ENCODE data around the gene COL19A1. TPM values are rescaled to one million over a fixed set of nuclear protein-coding genes. Genes with fewer than 3 reads are reported as not detected.

The COL19A1 gene
- total and polyA plus RNA-seq, 9 of the 15 experiments (the other 6 are each of a cell fraction or from before 2014, with no cell fraction given) = not detected

DNA sequence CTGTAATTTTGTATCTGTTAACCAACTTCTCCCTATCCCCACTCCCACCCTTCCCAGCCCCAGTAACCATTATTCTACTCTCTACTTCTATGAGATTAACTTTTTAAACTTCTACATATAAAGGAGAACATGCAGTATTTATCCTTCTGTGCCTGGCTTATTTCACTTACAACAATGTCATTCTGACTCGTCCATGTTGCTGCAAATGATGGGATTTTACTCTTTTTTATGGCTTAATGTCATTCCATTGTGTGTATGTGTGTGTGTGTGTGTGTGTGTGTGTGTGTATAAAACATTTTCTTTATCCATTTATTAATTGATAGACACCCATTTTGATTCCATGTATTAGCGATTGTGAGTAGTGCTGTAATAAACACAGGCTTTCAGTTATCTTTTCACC, 76.1 kb downstream of the COL19A1 start:
- H4K20me1 ChIP-seq (replicated peaks; ENCODE audit: control insufficient read depth, insufficient read depth, low read length) = no peaks in the 10 kb centered on the region
- H3K4me3 ChIP-seq = no peak overlapping the region
- ChIA-PET CTCF (ENCODE audit: low intra/inter-chr PET ratio) (no interaction called here), POLR2A (no interaction called here)
- 0% methylated on average over 2 of the region's 2 CpGs for WGBS (ENCODE audit: insufficient coverage, low coverage, missing lambda C conversion rate)
- FAIRE-seq (no peak), ATAC-seq (no peak), DNase-seq (ENCODE audit: extremely low read depth in 1 of 4, low spot score in 3 of 4) (no peak)
- no peak overlapping the region for H3K27ac ChIP-seq (ENCODE audit: extremely low read depth, low read depth, low read length)
- H2AFZ ChIP-seq (ENCODE audit: low read depth, low read length) = no peak overlapping the region
- H3K27me3 ChIP-seq (ENCODE audit: control insufficient read depth in 2 of 2, insufficient read depth in 2 of 2, low read length in 2 of 2) = no peaks in the 10 kb centered on the region
- H3K9me1 ChIP-seq (ENCODE audit: control insufficient read depth, insufficient read depth, low read length) = no peaks in the 10 kb centered on the region
- no peaks in the 10 kb centered on the region for H3K79me2 ChIP-seq (ENCODE audit: control insufficient read depth, insufficient read depth, low read length)
- no peak overlapping the region for H3K4me2 ChIP-seq (ENCODE audit: insufficient read depth, low read length)
- no peaks in the 10 kb centered on the region for H3K4me1 ChIP-seq (replicated peaks in 1 of 2; ENCODE audit: control insufficient read depth in 2 of 2, insufficient read depth in 2 of 2, low read length in 2 of 2)
- no TSS peak for BruUV-seq (replicated peaks)
- H3K9me3 ChIP-seq (replicated peaks; ENCODE audit: control insufficient read depth, insufficient read depth, low read depth, low read length) = no peaks in the 10 kb centered on the region
- intact Hi-C loops (cut with micrococcal nuclease) (no loop called here), in situ Hi-C loops (cut with MboI) (no loop called here)
- no peaks in the 10 kb centered on the region for H3K36me3 ChIP-seq (ENCODE audit: control insufficient read depth, insufficient read depth, low read length)
- no peak overlapping the region for H3K9ac ChIP-seq (ENCODE audit: insufficient read depth in 1 of 2, low read depth in 2 of 2, low read length in 2 of 2)
- TF ChIP-seq, protein P1, sequence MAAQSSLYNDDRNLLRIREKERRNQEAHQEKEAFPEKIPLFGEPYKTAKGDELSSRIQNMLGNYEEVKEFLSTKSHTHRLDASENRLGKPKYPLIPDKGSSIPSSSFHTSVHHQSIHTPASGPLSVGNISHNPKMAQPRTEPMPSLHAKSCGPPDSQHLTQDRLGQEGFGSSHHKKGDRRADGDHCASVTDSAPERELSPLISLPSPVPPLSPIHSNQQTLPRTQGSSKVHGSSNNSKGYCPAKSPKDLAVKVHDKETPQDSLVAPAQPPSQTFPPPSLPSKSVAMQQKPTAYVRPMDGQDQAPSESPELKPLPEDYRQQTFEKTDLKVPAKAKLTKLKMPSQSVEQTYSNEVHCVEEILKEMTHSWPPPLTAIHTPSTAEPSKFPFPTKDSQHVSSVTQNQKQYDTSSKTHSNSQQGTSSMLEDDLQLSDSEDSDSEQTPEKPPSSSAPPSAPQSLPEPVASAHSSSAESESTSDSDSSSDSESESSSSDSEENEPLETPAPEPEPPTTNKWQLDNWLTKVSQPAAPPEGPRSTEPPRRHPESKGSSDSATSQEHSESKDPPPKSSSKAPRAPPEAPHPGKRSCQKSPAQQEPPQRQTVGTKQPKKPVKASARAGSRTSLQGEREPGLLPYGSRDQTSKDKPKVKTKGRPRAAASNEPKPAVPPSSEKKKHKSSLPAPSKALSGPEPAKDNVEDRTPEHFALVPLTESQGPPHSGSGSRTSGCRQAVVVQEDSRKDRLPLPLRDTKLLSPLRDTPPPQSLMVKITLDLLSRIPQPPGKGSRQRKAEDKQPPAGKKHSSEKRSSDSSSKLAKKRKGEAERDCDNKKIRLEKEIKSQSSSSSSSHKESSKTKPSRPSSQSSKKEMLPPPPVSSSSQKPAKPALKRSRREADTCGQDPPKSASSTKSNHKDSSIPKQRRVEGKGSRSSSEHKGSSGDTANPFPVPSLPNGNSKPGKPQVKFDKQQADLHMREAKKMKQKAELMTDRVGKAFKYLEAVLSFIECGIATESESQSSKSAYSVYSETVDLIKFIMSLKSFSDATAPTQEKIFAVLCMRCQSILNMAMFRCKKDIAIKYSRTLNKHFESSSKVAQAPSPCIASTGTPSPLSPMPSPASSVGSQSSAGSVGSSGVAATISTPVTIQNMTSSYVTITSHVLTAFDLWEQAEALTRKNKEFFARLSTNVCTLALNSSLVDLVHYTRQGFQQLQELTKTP (IDR thresholded peaks at IDR 0.05; ENCODE audit: low read depth in 1 of 2, partially characterized antibody in 2 of 2) = no peak
- TF ChIP-seq HDAC8 (tag; IDR thresholded peaks at IDR 0.05) (no peak), KLF10 (CRISPR knock-in tag; IDR thresholded peaks at IDR 0.05) (no peak), NFRKB (IDR thresholded peaks at IDR 0.05; ENCODE audit: low read depth) (no peak), NCOA2 (IDR thresholded peaks at IDR 0.05; ENCODE audit: partially characterized antibody in 2 of 2) (no peak), TBL1XR1 (IDR thresholded peaks at IDR 0.05; ENCODE audit: low read length in 2 of 2) (no peak), MAFK (IDR thresholded peaks at IDR 0.05; ENCODE audit: low read length) (no peak), EGR1 (conservative IDR thresholded peaks at IDR 0.05) (no peak), POLR2AphosphoS5 (IDR thresholded peaks at IDR 0.05; ENCODE audit: control insufficient read depth, insufficient read depth, low read depth, low read length) (no peak), RAD51 (IDR thresholded peaks at IDR 0.05; ENCODE audit: borderline replicate concordance, low read depth) (no peak), ZBTB2 (IDR thresholded peaks at IDR 0.05) (no peak), JUN (IDR thresholded peaks at IDR 0.05; ENCODE audit: borderline replicate concordance, low read depth, low read length) (no peak), JUN (CRISPR knock-in tag; IDR thresholded peaks at IDR 0.05; ENCODE audit: borderline replicate concordance) (no peak), SNRNP70 (optimal IDR thresholded peaks at IDR 0.05; ENCODE audit: low read depth, low read length) (no peak), ESRRA (IDR thresholded peaks at IDR 0.05; ENCODE audit: borderline replicate concordance, low read depth) (no peak)
- TF ChIP-seq, protein P2, sequence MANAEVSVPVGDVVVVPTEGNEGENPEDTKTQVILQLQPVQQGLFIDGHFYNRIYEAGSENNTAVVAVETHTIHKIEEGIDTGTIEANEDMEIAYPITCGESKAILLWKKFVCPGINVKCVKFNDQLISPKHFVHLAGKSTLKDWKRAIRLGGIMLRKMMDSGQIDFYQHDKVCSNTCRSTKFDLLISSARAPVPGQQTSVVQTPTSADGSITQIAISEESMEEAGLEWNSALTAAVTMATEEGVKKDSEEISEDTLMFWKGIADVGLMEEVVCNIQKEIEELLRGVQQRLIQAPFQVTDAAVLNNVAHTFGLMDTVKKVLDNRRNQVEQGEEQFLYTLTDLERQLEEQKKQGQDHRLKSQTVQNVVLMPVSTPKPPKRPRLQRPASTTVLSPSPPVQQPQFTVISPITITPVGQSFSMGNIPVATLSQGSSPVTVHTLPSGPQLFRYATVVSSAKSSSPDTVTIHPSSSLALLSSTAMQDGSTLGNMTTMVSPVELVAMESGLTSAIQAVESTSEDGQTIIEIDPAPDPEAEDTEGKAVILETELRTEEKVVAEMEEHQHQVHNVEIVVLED (CRISPR knock-in tag; IDR thresholded peaks at IDR 0.05) = no peak
- TF ChIP-seq, protein P3, sequence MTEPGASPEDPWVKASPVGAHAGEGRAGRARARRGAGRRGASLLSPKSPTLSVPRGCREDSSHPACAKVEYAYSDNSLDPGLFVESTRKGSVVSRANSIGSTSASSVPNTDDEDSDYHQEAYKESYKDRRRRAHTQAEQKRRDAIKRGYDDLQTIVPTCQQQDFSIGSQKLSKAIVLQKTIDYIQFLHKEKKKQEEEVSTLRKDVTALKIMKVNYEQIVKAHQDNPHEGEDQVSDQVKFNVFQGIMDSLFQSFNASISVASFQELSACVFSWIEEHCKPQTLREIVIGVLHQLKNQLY (CRISPR knock-in tag; conservative IDR thresholded peaks at IDR 0.05) = no peak
